ENCODE data around the gene CNTN6. TPM values are rescaled to one million over a fixed set of nuclear protein-coding genes. Genes with fewer than 3 reads are reported as not detected.

The CNTN6 gene
- total RNA-seq (10.2 TPM), polyA plus RNA-seq (0.03 TPM)

- Histone ChIP-seq H3K4me1 (ENCODE audit: insufficient read depth) (no peaks in the 10 kb centered on the region), H3K4me3 (ENCODE audit: low read depth, low read length) (no peak within 1 kb of the TSS), H3K27ac (ENCODE audit: low read depth) (no peak within 1 kb of the TSS), H3K36me3 (ENCODE audit: insufficient read depth) (no peaks in the 10 kb centered on the region)
- 21% methylated on average over 7 of the region's 7 CpGs for WGBS
- no peak for DNase-seq (ENCODE audit: extremely low spot score)
Measured at GRCh38 chr3:1092771-1093170, at the start of gene CNTN6. CNTN6 (plus strand) TSS chr3:1093024; CDS start chr3:1148009, 54,985 bp downstream.

GRCh38 chr3:1048558-1048957 lies 44.3 kb upstream of the CNTN6 start:
- no peak for DNase-seq (ENCODE audit: extremely low spot score)
- 67% methylated on average over 2 of the region's 2 CpGs for WGBS
- no peaks in the 10 kb centered on the region for H3K36me3 ChIP-seq (ENCODE audit: insufficient read depth)
- no peak overlapping the region for H3K4me3 ChIP-seq (ENCODE audit: low read depth, low read length)
- no peak overlapping the region for H3K27ac ChIP-seq (ENCODE audit: low read depth)
- no peaks in the 10 kb centered on the region for H3K4me1 ChIP-seq (ENCODE audit: insufficient read depth)

GRCh38 chr3:1055870-1056269 lies 37.0 kb upstream of the CNTN6 start:
- 92% methylated on average over 3 of the region's 3 CpGs for WGBS
- H3K4me3 ChIP-seq (ENCODE audit: low read depth, low read length), result no peak overlapping the region
- no peak for DNase-seq (ENCODE audit: extremely low spot score)

GRCh38 chr3:1056744-1057143 lies 36.1 kb upstream of the CNTN6 start:
- Histone ChIP-seq H3K4me3 (ENCODE audit: low read depth, low read length) (no peak overlapping the region), H3K4me1 (ENCODE audit: insufficient read depth) (no peaks in the 10 kb centered on the region), H3K36me3 (ENCODE audit: insufficient read depth) (no peaks in the 10 kb centered on the region), H3K27ac (ENCODE audit: low read depth) (no peak overlapping the region)
- DNase-seq (ENCODE audit: extremely low spot score), result no peak

More at GRCh38 chr3:1055870-1056269, 37.0 kb upstream of the CNTN6 start:
- H3K4me1 ChIP-seq (ENCODE audit: insufficient read depth), result no peaks in the 10 kb centered on the region
- H3K36me3 ChIP-seq (ENCODE audit: insufficient read depth), result no peaks in the 10 kb centered on the region
- no peak overlapping the region for H3K27ac ChIP-seq (ENCODE audit: low read depth)

GRCh38 chr3:1057436-1057835 lies 35.4 kb upstream of the CNTN6 start:
- no peak overlapping the region for H3K27ac ChIP-seq (ENCODE audit: low read depth)
- WGBS, result 54% methylated on average over 1 of the region's 1 CpG
- DNase-seq (ENCODE audit: extremely low spot score), result no peak
- H3K4me3 ChIP-seq (ENCODE audit: low read depth, low read length), result no peak overlapping the region
- no peaks in the 10 kb centered on the region for H3K36me3 ChIP-seq (ENCODE audit: insufficient read depth)
- no peaks in the 10 kb centered on the region for H3K4me1 ChIP-seq (ENCODE audit: insufficient read depth)

GRCh38 chr3:1068985-1069384 lies 23.8 kb upstream of the CNTN6 start:
- Histone ChIP-seq H3K36me3 (ENCODE audit: insufficient read depth) (no peaks in the 10 kb centered on the region), H3K4me1 (ENCODE audit: insufficient read depth) (no peaks in the 10 kb centered on the region), H3K27ac (ENCODE audit: low read depth) (no peak overlapping the region), H3K4me3 (ENCODE audit: low read depth, low read length) (no peak overlapping the region)
- DNase-seq (ENCODE audit: extremely low spot score), result no peak
- WGBS, result 66% methylated on average over 4 of the region's 4 CpGs

- WGBS, result 69% methylated on average over 5 of the region's 5 CpGs
Measured at GRCh38 chr3:1072041-1072440, 20.8 kb upstream of the CNTN6 start.

GRCh38 chr3:1079662-1080061 lies 13.2 kb upstream of the CNTN6 start:
- no peak for DNase-seq (ENCODE audit: extremely low spot score)
- no peak overlapping the region for H3K4me3 ChIP-seq (ENCODE audit: low read depth, low read length)
- no peak overlapping the region for H3K27ac ChIP-seq (ENCODE audit: low read depth)
- no peaks in the 10 kb centered on the region for H3K36me3 ChIP-seq (ENCODE audit: insufficient read depth)
- no peaks in the 10 kb centered on the region for H3K4me1 ChIP-seq (ENCODE audit: insufficient read depth)

More at GRCh38 chr3:1072041-1072440, 20.8 kb upstream of the CNTN6 start:
- Histone ChIP-seq H3K36me3 (ENCODE audit: insufficient read depth) (no peaks in the 10 kb centered on the region), H3K4me3 (ENCODE audit: low read depth, low read length) (no peak overlapping the region), H3K27ac (ENCODE audit: low read depth) (no peak overlapping the region), H3K4me1 (ENCODE audit: insufficient read depth) (no peaks in the 10 kb centered on the region)
- DNase-seq (ENCODE audit: extremely low spot score), result no peak

- no peak overlapping the region for H3K4me3 ChIP-seq (ENCODE audit: low read depth, low read length)
- no peak overlapping the region for H3K27ac ChIP-seq (ENCODE audit: low read depth)
- DNase-seq (ENCODE audit: extremely low spot score), result no peak
- H3K36me3 ChIP-seq (ENCODE audit: insufficient read depth), result no peaks in the 10 kb centered on the region
- no peaks in the 10 kb centered on the region for H3K4me1 ChIP-seq (ENCODE audit: insufficient read depth)
- WGBS, result 54% methylated on average over 2 of the region's 2 CpGs
Measured at GRCh38 chr3:1082108-1082507, 10.7 kb upstream of the CNTN6 start.

GRCh38 chr3:1087066-1087560 lies 5.7 kb upstream of the CNTN6 start:
- Histone ChIP-seq H3K4me3 (ENCODE audit: low read depth, low read length) (no peak overlapping the region), H3K27ac (ENCODE audit: low read depth) (no peak overlapping the region), H3K4me1 (ENCODE audit: insufficient read depth) (no peaks in the 10 kb centered on the region), H3K36me3 (ENCODE audit: insufficient read depth) (no peaks in the 10 kb centered on the region)
- 16% methylated on average over 3 of the region's 3 CpGs for WGBS
- DNase-seq (ENCODE audit: extremely low spot score), result no peak

GRCh38 chr3:1088503-1088902 lies 4.3 kb upstream of the CNTN6 start:
- WGBS, result 88% methylated on average over 1 of the region's 1 CpG

GRCh38 chr3:1091286-1091685 lies 1.5 kb upstream of the CNTN6 start:
- H3K36me3 ChIP-seq (ENCODE audit: insufficient read depth), result no peaks in the 10 kb centered on the region
- WGBS, result 93% methylated on average over 1 of the region's 1 CpG
- no peaks in the 10 kb centered on the region for H3K4me1 ChIP-seq (ENCODE audit: insufficient read depth)
- H3K27ac ChIP-seq (ENCODE audit: low read depth), result no peak overlapping the region
- DNase-seq (ENCODE audit: extremely low spot score), result no peak
- no peak overlapping the region for H3K4me3 ChIP-seq (ENCODE audit: low read depth, low read length)

More at GRCh38 chr3:1088503-1088902, 4.3 kb upstream of the CNTN6 start:
- Histone ChIP-seq H3K36me3 (ENCODE audit: insufficient read depth) (no peaks in the 10 kb centered on the region), H3K4me3 (ENCODE audit: low read depth, low read length) (no peak overlapping the region), H3K4me1 (ENCODE audit: insufficient read depth) (no peaks in the 10 kb centered on the region), H3K27ac (ENCODE audit: low read depth) (no peak overlapping the region)
- no peak for DNase-seq (ENCODE audit: extremely low spot score)

GRCh38 chr3:1092061-1092460 lies 763 bp upstream of the CNTN6 start:
- WGBS, result 56% methylated on average over 2 of the region's 2 CpGs
- H3K4me3 ChIP-seq (ENCODE audit: low read depth, low read length), result no peak overlapping the region
- DNase-seq (ENCODE audit: extremely low spot score), result no peak
- no peaks in the 10 kb centered on the region for H3K4me1 ChIP-seq (ENCODE audit: insufficient read depth)
- H3K36me3 ChIP-seq (ENCODE audit: insufficient read depth), result no peaks in the 10 kb centered on the region
- H3K27ac ChIP-seq (ENCODE audit: low read depth), result no peak overlapping the region

- H3K36me3 ChIP-seq (ENCODE audit: insufficient read depth), result no peaks in the 10 kb centered on the region
- no peak for DNase-seq (ENCODE audit: extremely low spot score)
Measured at GRCh38 chr3:1093217-1093616, 393 bp downstream of the CNTN6 start.

GRCh38 chr3:1103525-1103924 lies 10.7 kb downstream of the CNTN6 start:
- Histone ChIP-seq H3K4me3 (ENCODE audit: low read depth, low read length) (no peak overlapping the region), H3K36me3 (ENCODE audit: insufficient read depth) (no peaks in the 10 kb centered on the region), H3K27ac (ENCODE audit: low read depth) (no peak overlapping the region), H3K4me1 (ENCODE audit: insufficient read depth) (no peaks in the 10 kb centered on the region)
- WGBS, result 80% methylated on average over 6 of the region's 6 CpGs
- DNase-seq (ENCODE audit: extremely low spot score), result no peak

More at GRCh38 chr3:1093217-1093616, 393 bp downstream of the CNTN6 start:
- 63% methylated on average over 6 of the region's 6 CpGs for WGBS
- Histone ChIP-seq H3K4me3 (ENCODE audit: low read depth, low read length) (no peak overlapping the region), H3K4me1 (ENCODE audit: insufficient read depth) (no peaks in the 10 kb centered on the region), H3K27ac (ENCODE audit: low read depth) (no peak overlapping the region)
